ENCODE measurements around the gene LCN1. TPM values are rescaled to one million over a fixed set of nuclear protein-coding genes. Genes with fewer than 3 reads are reported as not detected.

The LCN1 gene
- under 1 TPM in 1 of 4 donors, not detected in 3; 0.22 TPM for polyA plus RNA-seq (ENCODE audit: insufficient read length in 4 of 4)

- no peak for DNase-seq (ENCODE audit: low read depth in 4 of 4, low spot score in 2 of 4)
Measured at GRCh38 chr9:135520916-135521607, at the start of gene LCN1. TSS of gene LCN1 (plus strand) at chr9:135521440. CDS start at chr9:135521498, 58 bp downstream.

GRCh38 chr9:135471791-135472640 is 49.2 kb upstream of the LCN1 start:
- peak in 2 of 4 donors; percentile 61 to 75 for DNase-seq (ENCODE audit: low read depth in 4 of 4, low spot score in 2 of 4)

GRCh38 chr9:135473972-135474543 is 47.2 kb upstream of the LCN1 start:
- DNase-seq (ENCODE audit: low read depth in 4 of 4, low spot score in 2 of 4): no peak

GRCh38 chr9:135474915-135475314 is 46.3 kb upstream of the LCN1 start:
- no peak for DNase-seq (ENCODE audit: low read depth in 4 of 4, low spot score in 2 of 4)

GRCh38 chr9:135476561-135477355 is 44.5 kb upstream of the LCN1 start:
- DNase-seq (ENCODE audit: low read depth in 4 of 4, low spot score in 2 of 4): no peak

GRCh38 chr9:135478191-135478590 is 43.0 kb upstream of the LCN1 start:
- no peak for DNase-seq (ENCODE audit: low read depth in 4 of 4, low spot score in 2 of 4)

GRCh38 chr9:135478829-135479468 is 42.3 kb upstream of the LCN1 start:
- no peak for DNase-seq (ENCODE audit: low read depth in 4 of 4, low spot score in 2 of 4)

- no peak for DNase-seq (ENCODE audit: low read depth in 4 of 4, low spot score in 2 of 4)
Measured at GRCh38 chr9:135479469-135480052, 41.7 kb upstream of the LCN1 start, which contains the start of gene PPP1R26. TSS of gene PPP1R26 (plus strand) at chr9:135479782. CDS start at chr9:135484511, 4,729 bp downstream.

- DNase-seq (ENCODE audit: low read depth in 4 of 4, low spot score in 2 of 4): no peak
Measured at GRCh38 chr9:135480071-135480939, 40.9 kb upstream of the LCN1 start.

GRCh38 chr9:135480940-135481310 is 40.3 kb upstream of the LCN1 start:
- no peak for DNase-seq (ENCODE audit: low read depth in 4 of 4, low spot score in 2 of 4)

- DNase-seq (ENCODE audit: low read depth in 4 of 4, low spot score in 2 of 4): no peak
Measured at GRCh38 chr9:135482015-135482754, 39.1 kb upstream of the LCN1 start.

GRCh38 chr9:135484460-135485277 is 36.6 kb upstream of the LCN1 start:
- DNase-seq (ENCODE audit: low read depth in 4 of 4, low spot score in 2 of 4): no peak

- DNase-seq (ENCODE audit: low read depth in 4 of 4, low spot score in 2 of 4): no peak
Measured at GRCh38 chr9:135485385-135485784, 35.9 kb upstream of the LCN1 start.

- DNase-seq (ENCODE audit: low read depth in 4 of 4, low spot score in 2 of 4): no peak
Measured at GRCh38 chr9:135485832-135486231, 35.4 kb upstream of the LCN1 start.

- no peak for DNase-seq (ENCODE audit: low read depth in 4 of 4, low spot score in 2 of 4)
Measured at GRCh38 chr9:135486267-135487065, 34.8 kb upstream of the LCN1 start.

- DNase-seq (ENCODE audit: low read depth in 4 of 4, low spot score in 2 of 4): no peak
Measured at GRCh38 chr9:135487281-135488012, 33.8 kb upstream of the LCN1 start.
